Measurements from ENCODE around the gene ARID3A.

DNA sequence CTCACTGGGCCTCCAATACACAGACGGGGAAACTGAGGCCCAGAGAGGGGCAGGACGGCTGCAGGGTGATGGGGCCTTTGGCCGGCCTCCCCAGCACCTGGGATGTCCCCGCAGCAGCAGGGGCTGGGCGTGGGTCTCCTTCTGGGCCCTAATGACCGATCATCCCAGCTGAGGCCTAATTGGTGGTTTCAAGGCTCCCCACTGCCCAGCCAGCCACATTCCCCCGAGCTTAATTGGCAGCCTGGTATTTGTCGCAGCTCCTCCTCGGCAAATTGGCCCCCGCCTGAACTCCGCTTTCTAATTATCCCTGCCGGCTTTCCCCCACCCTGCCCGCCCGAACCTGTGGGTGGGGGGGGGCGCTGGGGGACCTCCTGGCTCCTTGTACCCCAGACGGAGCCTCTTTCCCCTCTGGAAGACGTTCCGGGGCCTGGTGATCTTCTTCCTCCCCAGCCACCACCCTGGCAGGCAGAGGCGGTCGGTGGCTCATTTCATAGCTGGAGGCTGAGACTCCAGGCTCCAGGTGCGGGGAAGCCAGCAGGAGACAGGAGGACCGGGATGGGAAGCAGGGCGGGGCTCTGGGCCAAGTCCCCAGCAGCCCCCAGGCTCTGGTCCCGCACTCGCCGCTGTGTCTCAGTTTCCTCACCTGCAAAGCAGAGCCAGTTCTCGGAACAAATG is 31.1 kb downstream of the ARID3A start:
- no peak for TF ChIP-seq CTCF (IDR thresholded peaks at IDR 0.05)
- TF ChIP-seq POLR2A (IDR thresholded peaks at IDR 0.05), result no peak

All from Peyer's patch (tissue), 4 donors.